ENCODE measurements around the gene ERO1B.
"Not testable (repeated sequence)": the region's sequence is repeated elsewhere in the genome, so short reads cannot be mapped to it uniquely, and the experiment has no call there.

ERO1B gene

GRCh38 chr1:236281654-236282424, at the start of gene ERO1B:
TSS of gene ERO1B (minus strand) at chr1:236281958. CDS start at chr1:236281783, 175 bp downstream.
- DNase-seq (ENCODE audit: low read depth in 2 of 3, low spot score in 1 of 3), result peak; percentile 87 to 96 (median 89)

- DNase-seq (ENCODE audit: low read depth in 2 of 3, low spot score in 1 of 3), result not testable (repeated sequence)
Measured at GRCh38 chr1:236331412-236331811, 49.7 kb upstream of the ERO1B start.

GRCh38 chr1:236326432-236326831, 44.7 kb upstream of the ERO1B start:
- DNase-seq (ENCODE audit: low read depth in 2 of 3, low spot score in 1 of 3), result no peak

GRCh38 chr1:236325567-236325966, 43.8 kb upstream of the ERO1B start:
- no peak for DNase-seq (ENCODE audit: low read depth in 2 of 3, low spot score in 1 of 3)

- DNase-seq (ENCODE audit: low read depth in 2 of 3, low spot score in 1 of 3), result no peak
Measured at GRCh38 chr1:236323819-236324411, 42.2 kb upstream of the ERO1B start.

- DNase-seq (ENCODE audit: low read depth in 2 of 3, low spot score in 1 of 3), result no peak
Measured at GRCh38 chr1:236322566-236323409, 41.0 kb upstream of the ERO1B start.

GRCh38 chr1:236321101-236321500, 39.3 kb upstream of the ERO1B start:
- DNase-seq (ENCODE audit: low read depth in 2 of 3, low spot score in 1 of 3), result no peak

GRCh38 chr1:236320671-236321070, 38.9 kb upstream of the ERO1B start:
- DNase-seq (ENCODE audit: low read depth in 2 of 3, low spot score in 1 of 3), result no peak

- DNase-seq (ENCODE audit: low read depth in 2 of 3, low spot score in 1 of 3), result no peak
Measured at GRCh38 chr1:236320214-236320613, 38.5 kb upstream of the ERO1B start.

GRCh38 chr1:236316437-236316836, 34.7 kb upstream of the ERO1B start:
- no peak for DNase-seq (ENCODE audit: low read depth in 2 of 3, low spot score in 1 of 3)

GRCh38 chr1:236315518-236315917, 33.8 kb upstream of the ERO1B start:
- DNase-seq (ENCODE audit: low read depth in 2 of 3, low spot score in 1 of 3), result no peak

- DNase-seq (ENCODE audit: low read depth in 2 of 3, low spot score in 1 of 3), result no peak
Measured at GRCh38 chr1:236315092-236315491, 33.3 kb upstream of the ERO1B start.

GRCh38 chr1:236314050-236314449, 32.3 kb upstream of the ERO1B start:
- not testable (repeated sequence) for DNase-seq (ENCODE audit: low read depth in 2 of 3, low spot score in 1 of 3)

- DNase-seq (ENCODE audit: low read depth in 2 of 3, low spot score in 1 of 3), result no peak
Measured at GRCh38 chr1:236313427-236313826, 31.7 kb upstream of the ERO1B start.

- no peak for DNase-seq (ENCODE audit: low read depth in 2 of 3, low spot score in 1 of 3)
Measured at GRCh38 chr1:236311040-236311439, 29.3 kb upstream of the ERO1B start.

- no peak for DNase-seq (ENCODE audit: low read depth in 2 of 3, low spot score in 1 of 3)
Measured at GRCh38 chr1:236308827-236309226, 27.1 kb upstream of the ERO1B start.

GRCh38 chr1:236307435-236307834, 25.7 kb upstream of the ERO1B start:
- DNase-seq (ENCODE audit: low read depth in 2 of 3, low spot score in 1 of 3), result no peak

- no peak for DNase-seq (ENCODE audit: low read depth in 2 of 3, low spot score in 1 of 3)
Measured at GRCh38 chr1:236304682-236305081, 22.9 kb upstream of the ERO1B start.

- no peak for DNase-seq (ENCODE audit: low read depth in 2 of 3, low spot score in 1 of 3)
Measured at GRCh38 chr1:236303675-236304074, 21.9 kb upstream of the ERO1B start.

- DNase-seq (ENCODE audit: low read depth in 2 of 3, low spot score in 1 of 3), result no peak
Measured at GRCh38 chr1:236302941-236303340, 21.2 kb upstream of the ERO1B start.

GRCh38 chr1:236301958-236302335, 20.2 kb upstream of the ERO1B start:
- no peak for DNase-seq (ENCODE audit: low read depth in 2 of 3, low spot score in 1 of 3)

Measured in stimulated activated CD4-positive, alpha-beta T cell treated with anti-CD3 and anti-CD28 coated beads, Interleukin-12 subunit alpha, Interleukin-12 subunit beta, amount 100 ng/mL, for 48 hours (primary cell).